ENCODE results near the gene CDHR3.

Gene CDHR3

DNA sequence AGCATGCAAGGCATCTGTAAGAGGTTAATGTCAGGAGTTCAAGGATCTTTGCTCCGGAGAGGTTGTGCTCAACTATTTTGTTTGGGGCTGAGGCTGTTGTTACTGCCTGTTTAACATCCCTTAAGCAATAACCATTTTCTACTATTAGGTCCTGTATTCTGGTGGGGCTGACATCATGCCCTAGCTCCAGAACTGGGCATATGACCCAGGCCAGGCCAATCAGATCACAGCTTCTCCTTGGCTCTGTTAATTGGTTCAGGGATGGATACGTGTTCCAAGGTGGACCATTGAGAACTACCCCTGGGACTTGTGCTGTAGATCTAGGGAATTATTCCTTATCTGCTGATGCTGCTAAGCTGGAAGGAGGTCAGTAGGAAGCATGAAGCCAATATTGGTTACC lies 82.1 kb downstream of the CDHR3 start:
- H3K27ac ChIP-seq, result no peak overlapping the region
- no peak for TF ChIP-seq Cebpa-rat (IDR thresholded peaks at IDR 0.05)
- no peaks in the 10 kb centered on the region for H4K20me1 ChIP-seq
- H3K4me1 ChIP-seq, result peaks cover 13% of the 10 kb centered on the region
- H3K4me2 ChIP-seq, result no peak overlapping the region
- H3K9ac ChIP-seq, result no peak overlapping the region
- no peaks in the 10 kb centered on the region for H3K36me3 ChIP-seq
- H3K27me3 ChIP-seq, result no peaks in the 10 kb centered on the region
- no peaks in the 10 kb centered on the region for H3K9me3 ChIP-seq
- no peak overlapping the region for H3K4me3 ChIP-seq

DNA sequence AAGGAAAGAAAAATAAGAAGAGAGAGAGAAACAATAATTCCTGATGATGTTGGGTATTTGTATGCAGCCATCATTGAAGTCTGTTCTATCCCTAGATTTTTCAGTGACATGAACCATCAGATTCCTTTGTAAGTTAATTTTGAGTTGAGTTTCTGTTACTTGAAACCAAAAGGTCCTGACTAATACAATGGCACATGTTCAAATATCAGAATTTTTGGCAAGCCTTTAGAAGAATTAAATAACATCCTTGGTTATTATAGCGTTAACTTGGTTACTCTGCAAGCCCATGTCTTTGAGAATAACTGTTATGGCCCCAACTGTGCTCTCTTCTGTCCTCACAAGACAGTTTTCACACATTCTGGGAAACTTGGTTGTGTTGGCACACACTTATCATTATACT lies 82.5 kb downstream of the CDHR3 start:
- H3K27ac ChIP-seq, result no peak overlapping the region
- H3K9me3 ChIP-seq, result no peaks in the 10 kb centered on the region
- no peaks in the 10 kb centered on the region for H3K27me3 ChIP-seq
- H3K9ac ChIP-seq, result no peak overlapping the region
- H3K4me3 ChIP-seq, result no peak overlapping the region
- TF ChIP-seq Cebpa-rat (IDR thresholded peaks at IDR 0.05), result no peak
- peaks cover 14% of the 10 kb centered on the region for H3K4me1 ChIP-seq
- H4K20me1 ChIP-seq, result no peaks in the 10 kb centered on the region
- no peak overlapping the region for H3K4me2 ChIP-seq
- no peaks in the 10 kb centered on the region for H3K36me3 ChIP-seq

DNA sequence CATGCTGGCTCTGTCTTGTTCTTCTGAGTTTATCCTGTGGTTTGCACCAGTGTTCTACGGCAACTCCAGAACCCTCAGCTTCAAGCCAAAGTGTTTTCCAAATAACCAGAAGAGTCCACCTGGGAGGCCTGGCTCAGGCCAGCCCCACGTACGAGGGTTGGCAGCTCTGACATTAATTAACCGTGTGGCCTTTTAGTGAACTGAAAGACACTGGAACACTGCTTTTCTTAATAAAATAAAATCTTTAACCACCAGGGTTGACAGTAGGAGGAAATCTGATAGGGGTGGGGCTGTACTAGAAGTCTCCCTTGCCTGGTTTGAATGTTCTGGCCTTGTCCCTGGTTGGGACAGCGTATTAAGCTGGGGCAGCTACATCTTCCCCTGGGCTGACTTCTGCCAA lies 84.1 kb downstream of the CDHR3 start:
- Histone ChIP-seq H3K4me3 (no peak overlapping the region), H3K27me3 (no peaks in the 10 kb centered on the region), H3K4me1 (peaks cover 14% of the 10 kb centered on the region), H3K9ac (no peak overlapping the region), H3K36me3 (no peaks in the 10 kb centered on the region), H3K9me3 (peaks cover 11% of the 10 kb centered on the region), H3K27ac (no peak overlapping the region), H3K4me2 (no peak overlapping the region), H4K20me1 (no peaks in the 10 kb centered on the region)
- no peak for TF ChIP-seq Cebpa-rat (IDR thresholded peaks at IDR 0.05)

DNA sequence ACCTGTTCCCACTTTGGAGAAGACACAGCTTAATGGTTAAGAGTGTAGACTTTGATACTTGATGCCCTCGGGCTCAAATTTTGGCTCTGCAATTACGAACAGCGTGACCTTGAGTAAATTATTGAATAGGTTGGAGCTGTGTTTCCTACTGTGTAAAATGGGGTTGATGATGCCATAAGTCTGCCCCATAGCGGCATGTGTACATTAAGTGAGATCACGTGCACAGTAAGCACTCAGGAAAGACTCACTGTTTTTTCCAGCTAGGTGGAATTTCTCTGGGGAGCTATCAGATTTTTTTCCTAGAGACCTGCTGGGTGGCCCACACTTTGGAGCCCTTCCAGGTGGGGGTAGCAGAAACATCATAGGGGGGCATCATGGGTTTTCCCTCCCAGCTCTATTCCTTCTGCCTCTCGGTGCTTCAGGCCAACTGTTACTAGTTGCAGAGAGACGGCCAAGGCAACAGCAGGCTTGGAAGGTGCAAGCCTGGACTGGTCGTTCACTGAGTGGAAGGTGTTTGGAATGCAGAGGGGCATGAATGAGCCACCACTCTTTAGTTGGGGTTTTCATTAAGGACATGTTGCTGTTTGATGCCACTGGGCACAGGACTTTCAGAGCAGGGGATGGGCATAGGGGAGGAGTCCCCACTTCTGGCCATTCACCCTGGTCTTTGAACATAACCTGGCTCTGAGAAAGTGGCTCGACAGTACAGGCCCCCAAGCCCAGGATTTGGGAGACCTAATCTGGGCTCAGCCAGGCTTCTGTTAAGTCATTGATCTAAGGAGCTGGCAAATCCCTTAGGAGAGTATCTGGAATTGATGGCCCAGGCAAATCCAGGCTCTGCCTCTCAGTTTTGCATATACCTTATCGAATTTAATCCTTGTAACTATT lies 85.0 kb downstream of the CDHR3 start:
- no peak overlapping the region for H3K9ac ChIP-seq
- no peak overlapping the region for H3K4me2 ChIP-seq

DNA sequence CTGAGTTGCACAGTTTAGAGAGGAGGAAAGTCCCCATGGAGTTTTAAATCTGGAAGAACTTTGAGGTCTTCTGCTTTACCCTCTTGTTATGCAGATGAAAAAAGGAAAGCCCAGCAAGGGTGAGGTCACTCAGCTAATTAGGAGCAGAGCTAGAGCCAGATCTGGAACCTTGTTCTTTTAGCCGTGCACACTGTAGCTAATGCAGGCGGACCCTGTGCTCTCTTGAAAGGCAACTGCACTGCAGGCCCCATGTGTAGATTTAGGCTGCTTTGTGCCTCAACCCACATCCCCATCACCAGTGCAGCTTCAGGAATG lies 85.6 kb downstream of the CDHR3 start:
- Histone ChIP-seq H3K36me3 (no peaks in the 10 kb centered on the region), H3K9ac (no peak overlapping the region), H4K20me1 (no peaks in the 10 kb centered on the region), H3K4me3 (no peak overlapping the region), H3K9me3 (peaks cover 11% of the 10 kb centered on the region), H3K4me1 (peaks cover 18% of the 10 kb centered on the region), H3K27me3 (no peaks in the 10 kb centered on the region), H3K4me2 (no peak overlapping the region), H3K27ac (no peak overlapping the region)
- no peak for TF ChIP-seq Cebpa-rat (IDR thresholded peaks at IDR 0.05)

More for the DNA sequence above, 85.0 kb downstream of the CDHR3 start:
- Histone ChIP-seq H3K4me1 (peaks cover 15% of the 10 kb centered on the region), H3K27ac (no peak overlapping the region), H3K4me3 (no peak overlapping the region), H3K36me3 (no peaks in the 10 kb centered on the region), H3K27me3 (no peaks in the 10 kb centered on the region), H3K9me3 (peaks cover 11% of the 10 kb centered on the region), H4K20me1 (no peaks in the 10 kb centered on the region)
- TF ChIP-seq Cebpa-rat (IDR thresholded peaks at IDR 0.05), result no peak

DNA sequence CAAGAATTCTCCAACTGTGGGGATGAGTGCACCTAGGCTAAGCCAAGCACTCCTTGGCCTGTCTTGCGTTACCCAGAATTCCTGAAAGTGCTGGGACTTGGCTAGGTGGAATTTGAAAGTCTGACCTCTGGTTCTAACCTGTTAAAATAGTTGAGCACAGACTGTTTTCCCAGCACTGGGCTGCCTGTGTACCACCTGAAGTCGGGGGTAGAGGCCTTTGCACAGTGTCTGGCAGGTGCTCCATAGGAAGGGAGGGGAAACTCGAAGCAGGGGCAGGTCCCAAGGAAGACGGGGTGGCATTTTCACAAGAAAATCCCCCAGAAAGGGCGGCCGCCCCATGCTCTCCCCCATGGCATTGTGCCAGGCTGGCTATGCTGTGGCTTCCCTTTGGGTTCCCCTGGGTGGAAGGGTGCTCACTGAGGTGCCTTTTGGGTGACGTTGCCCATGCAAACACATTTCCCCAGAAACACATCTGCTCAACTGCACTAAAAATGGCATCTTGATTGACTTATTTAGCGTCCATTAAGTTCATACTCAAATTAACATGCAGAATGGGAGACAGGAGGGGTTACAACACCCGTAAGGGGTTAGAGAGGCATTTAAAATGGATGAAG lies 86.2 kb downstream of the CDHR3 start:
- Histone ChIP-seq H3K9ac (no peak overlapping the region), H3K9me3 (peaks cover 11% of the 10 kb centered on the region)
- TF ChIP-seq Cebpa-rat (IDR thresholded peaks at IDR 0.05), result no peak

DNA sequence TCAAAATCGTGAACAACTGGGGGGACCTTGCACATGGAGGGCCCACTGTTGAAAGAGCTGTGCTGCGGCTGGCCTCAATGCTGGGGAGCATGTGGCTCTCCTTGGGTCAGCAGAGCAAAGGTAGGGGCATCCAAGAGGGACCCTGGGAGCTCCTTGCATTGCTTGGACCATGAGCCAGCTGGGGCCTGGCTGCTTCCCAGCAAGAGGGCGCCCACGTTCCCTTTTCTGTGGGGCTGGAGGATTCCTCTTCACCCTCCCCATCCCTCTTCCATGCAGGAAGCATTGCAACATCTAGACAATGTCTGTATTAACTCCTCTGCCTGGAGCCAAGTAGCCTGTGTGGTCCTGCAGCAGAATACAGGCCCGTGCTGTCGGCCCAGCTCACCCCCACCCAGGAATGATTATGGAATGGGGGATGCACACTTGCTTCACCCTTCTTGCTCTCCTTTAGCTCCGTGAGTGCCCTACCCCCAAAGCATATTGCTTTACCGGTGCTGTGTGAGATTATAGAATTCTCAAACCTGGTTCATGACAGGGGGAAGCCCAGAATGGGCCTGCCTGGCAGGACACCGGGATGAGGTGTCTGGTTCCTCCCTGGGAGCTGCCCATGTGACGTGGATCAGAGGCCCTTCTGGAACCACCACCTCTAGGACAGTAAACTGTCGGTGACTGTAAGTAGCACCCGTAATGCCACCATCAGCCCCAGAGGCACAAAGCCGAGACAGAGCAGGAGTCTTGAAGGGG lies 87.1 kb downstream of the CDHR3 start:
- Histone ChIP-seq H3K9ac (no peak overlapping the region), H3K27ac (no peak overlapping the region), H3K9me3 (peaks cover 11% of the 10 kb centered on the region), H3K4me1 (peaks cover 18% of the 10 kb centered on the region), H4K20me1 (no peaks in the 10 kb centered on the region), H3K27me3 (no peaks in the 10 kb centered on the region), H3K4me2 (peak overlapping the region; percentile 60), H3K36me3 (no peaks in the 10 kb centered on the region), H3K4me3 (no peak overlapping the region)
- TF ChIP-seq Cebpa-rat (IDR thresholded peaks at IDR 0.05), result no peak

More for the DNA sequence above, 86.2 kb downstream of the CDHR3 start:
- Histone ChIP-seq H3K4me2 (peak overlapping the region; percentile 60), H3K4me1 (peaks cover 18% of the 10 kb centered on the region), H3K36me3 (no peaks in the 10 kb centered on the region), H4K20me1 (no peaks in the 10 kb centered on the region), H3K27me3 (no peaks in the 10 kb centered on the region), H3K27ac (no peak overlapping the region), H3K4me3 (no peak overlapping the region)

DNA sequence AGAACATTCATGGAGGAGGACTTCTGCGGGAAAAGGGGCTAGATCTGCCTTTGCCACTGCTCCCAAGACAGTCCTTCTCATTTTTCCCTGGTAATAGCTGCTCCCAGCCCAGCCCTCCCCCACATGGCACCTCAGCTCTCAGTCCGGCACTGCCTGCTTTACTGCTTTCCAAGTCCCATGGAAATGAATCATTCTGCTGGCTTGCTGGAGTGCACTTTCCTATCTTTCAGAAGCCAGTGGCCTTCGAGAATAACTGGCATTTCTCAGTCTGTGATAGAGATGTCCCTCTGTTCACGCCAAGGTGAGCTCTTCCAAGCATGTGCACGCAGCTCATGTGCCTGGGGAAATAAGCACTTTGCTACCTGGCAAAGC lies 87.7 kb downstream of the CDHR3 start:
- peaks cover 18% of the 10 kb centered on the region for H3K4me1 ChIP-seq
- H3K9me3 ChIP-seq, result peaks cover 11% of the 10 kb centered on the region
- no peak for TF ChIP-seq Cebpa-rat (IDR thresholded peaks at IDR 0.05)
- no peak overlapping the region for H3K9ac ChIP-seq
- no peaks in the 10 kb centered on the region for H4K20me1 ChIP-seq
- H3K27me3 ChIP-seq, result no peaks in the 10 kb centered on the region
- H3K36me3 ChIP-seq, result no peaks in the 10 kb centered on the region
- no peak overlapping the region for H3K27ac ChIP-seq
- no peak overlapping the region for H3K4me2 ChIP-seq
- no peak overlapping the region for H3K4me3 ChIP-seq

DNA sequence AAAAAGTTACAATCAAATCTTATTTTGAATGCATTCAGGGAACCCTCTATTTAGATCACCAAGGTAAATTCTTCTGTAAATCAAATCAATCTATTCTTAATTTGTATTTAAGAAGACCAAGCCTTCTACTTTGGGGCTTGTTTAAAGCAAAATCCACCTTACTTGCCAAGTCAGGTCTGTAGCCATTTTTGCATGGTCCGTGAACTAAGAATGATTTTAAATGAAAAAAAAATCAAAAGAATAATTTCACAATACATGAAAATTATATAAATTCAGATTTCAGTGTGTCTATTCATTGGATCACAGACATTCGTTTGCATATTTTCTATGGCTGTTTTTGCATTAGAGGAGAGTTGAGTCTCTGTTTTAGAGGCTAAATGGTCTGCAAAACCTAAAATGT lies 89.6 kb downstream of the CDHR3 start:
- H3K36me3 ChIP-seq, result no peaks in the 10 kb centered on the region
- no peaks in the 10 kb centered on the region for H3K27me3 ChIP-seq
- H3K9ac ChIP-seq, result no peak overlapping the region
- no peak for TF ChIP-seq Cebpa-rat (IDR thresholded peaks at IDR 0.05)
- no peak overlapping the region for H3K4me2 ChIP-seq
- no peak overlapping the region for H3K27ac ChIP-seq
- no peaks in the 10 kb centered on the region for H4K20me1 ChIP-seq
- H3K4me3 ChIP-seq, result no peak overlapping the region
- peaks cover 11% of the 10 kb centered on the region for H3K9me3 ChIP-seq
- peaks cover 25% of the 10 kb centered on the region for H3K4me1 ChIP-seq

DNA sequence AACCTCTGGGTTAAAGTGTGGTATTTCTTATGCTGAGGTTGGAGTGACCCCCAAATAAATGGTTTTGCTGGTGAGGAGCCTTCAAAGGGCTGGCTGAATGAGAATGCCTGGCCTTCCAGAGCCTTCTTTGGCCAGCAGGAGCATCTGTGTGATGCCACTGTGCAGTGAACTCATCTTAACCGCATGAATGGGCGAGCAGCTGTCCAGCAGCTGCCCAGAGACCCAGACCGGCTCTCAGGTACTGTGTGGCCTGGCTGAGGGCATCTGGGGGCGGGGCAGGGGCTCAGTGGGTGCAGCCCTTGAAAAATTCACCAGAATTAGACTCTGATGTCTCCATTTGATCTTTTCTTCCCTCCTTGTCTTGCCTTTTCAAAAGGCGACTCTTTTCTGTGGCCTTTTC lies 90.0 kb downstream of the CDHR3 start:
- H3K27me3 ChIP-seq, result no peaks in the 10 kb centered on the region
- H3K4me1 ChIP-seq, result peaks cover 29% of the 10 kb centered on the region
- H3K27ac ChIP-seq, result no peak overlapping the region
- no peaks in the 10 kb centered on the region for H3K36me3 ChIP-seq
- H4K20me1 ChIP-seq, result no peaks in the 10 kb centered on the region
- no peak overlapping the region for H3K4me2 ChIP-seq
- H3K9ac ChIP-seq, result no peak overlapping the region
- no peak for TF ChIP-seq Cebpa-rat (IDR thresholded peaks at IDR 0.05)
- H3K4me3 ChIP-seq, result no peak overlapping the region
- H3K9me3 ChIP-seq, result peaks cover 11% of the 10 kb centered on the region
